ENCODE results near the gene FGF8. TPM values are rescaled to one million over a fixed set of nuclear protein-coding genes. Genes with fewer than 3 reads are reported as not detected.

FGF8 gene
- total and polyA plus RNA-seq, 9 of the 15 experiments (the other 6 are each of a cell fraction or from before 2014, with no cell fraction given) = 0.13 to 0.82 (median 0.37) TPM; not detected in 5

- TF ChIP-seq MBD1 (CRISPR knock-in tag; IDR thresholded peaks at IDR 0.05) = no peak
- no peak for TF ChIP-seq E2F3 (CRISPR knock-in tag; IDR thresholded peaks at IDR 0.05)
- no peak for TF ChIP-seq NR4A1 (CRISPR knock-in tag; IDR thresholded peaks at IDR 0.05)
- TF ChIP-seq NR4A1 (tag; IDR thresholded peaks at IDR 0.05) = no peak
- no peak for TF ChIP-seq MYBL2 (IDR thresholded peaks at IDR 0.05; ENCODE audit: low read depth)
- TF ChIP-seq MYBL2 (CRISPR knock-in tag; IDR thresholded peaks at IDR 0.05; ENCODE audit: borderline replicate concordance) = no peak
- no peak for TF ChIP-seq EWSR1 (IDR thresholded peaks at IDR 0.05; ENCODE audit: borderline replicate concordance, low read depth, partially characterized antibody)
- TF ChIP-seq RBM39 (optimal IDR thresholded peaks at IDR 0.05; ENCODE audit: low read depth, low read length) = no peak
- no peak for TF ChIP-seq ZC3H8 (IDR thresholded peaks at IDR 0.05)
- TF ChIP-seq, protein P1, sequence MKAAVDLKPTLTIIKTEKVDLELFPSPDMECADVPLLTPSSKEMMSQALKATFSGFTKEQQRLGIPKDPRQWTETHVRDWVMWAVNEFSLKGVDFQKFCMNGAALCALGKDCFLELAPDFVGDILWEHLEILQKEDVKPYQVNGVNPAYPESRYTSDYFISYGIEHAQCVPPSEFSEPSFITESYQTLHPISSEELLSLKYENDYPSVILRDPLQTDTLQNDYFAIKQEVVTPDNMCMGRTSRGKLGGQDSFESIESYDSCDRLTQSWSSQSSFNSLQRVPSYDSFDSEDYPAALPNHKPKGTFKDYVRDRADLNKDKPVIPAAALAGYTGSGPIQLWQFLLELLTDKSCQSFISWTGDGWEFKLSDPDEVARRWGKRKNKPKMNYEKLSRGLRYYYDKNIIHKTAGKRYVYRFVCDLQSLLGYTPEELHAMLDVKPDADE (conservative IDR thresholded peaks at IDR 0.05; ENCODE audit: control insufficient read depth, low read depth, low read length) = no peak
- no peak for TF ChIP-seq BRF1 (IDR thresholded peaks at IDR 0.05; ENCODE audit: borderline replicate concordance, extremely low read depth, insufficient read length)
- peak; percentile 97 to 100 for TF ChIP-seq FOXK2 (conservative IDR thresholded peaks at IDR 0.05 in 1 of 2, IDR thresholded peaks at IDR 0.05 in 1 of 2; ENCODE audit: low read depth in 2 of 2)
- no peak for TF ChIP-seq KDM2B (CRISPR knock-in tag; IDR thresholded peaks at IDR 0.05)
- TF ChIP-seq NR3C1 (CRISPR knock-in tag; IDR thresholded peaks at IDR 0.05) = no peak
- TF ChIP-seq DLX4 (CRISPR knock-in tag; IDR thresholded peaks at IDR 0.05) = no peak
- TF ChIP-seq EHMT2 (IDR thresholded peaks at IDR 0.05) = no peak
- TF ChIP-seq SLC30A9 (CRISPR knock-in tag; IDR thresholded peaks at IDR 0.05) = no peak
- TF ChIP-seq ZNF165 (CRISPR knock-in tag; IDR thresholded peaks at IDR 0.05; ENCODE audit: borderline replicate concordance) = no peak
- no peak for TF ChIP-seq NCOA2 (IDR thresholded peaks at IDR 0.05; ENCODE audit: partially characterized antibody in 2 of 2)
- no peak for TF ChIP-seq HNRNPH1 (optimal IDR thresholded peaks at IDR 0.05; ENCODE audit: low read depth, low read length)
- no peak for TF ChIP-seq ZNF561 (CRISPR knock-in tag; conservative IDR thresholded peaks at IDR 0.05)
- TF ChIP-seq, protein P2, sequence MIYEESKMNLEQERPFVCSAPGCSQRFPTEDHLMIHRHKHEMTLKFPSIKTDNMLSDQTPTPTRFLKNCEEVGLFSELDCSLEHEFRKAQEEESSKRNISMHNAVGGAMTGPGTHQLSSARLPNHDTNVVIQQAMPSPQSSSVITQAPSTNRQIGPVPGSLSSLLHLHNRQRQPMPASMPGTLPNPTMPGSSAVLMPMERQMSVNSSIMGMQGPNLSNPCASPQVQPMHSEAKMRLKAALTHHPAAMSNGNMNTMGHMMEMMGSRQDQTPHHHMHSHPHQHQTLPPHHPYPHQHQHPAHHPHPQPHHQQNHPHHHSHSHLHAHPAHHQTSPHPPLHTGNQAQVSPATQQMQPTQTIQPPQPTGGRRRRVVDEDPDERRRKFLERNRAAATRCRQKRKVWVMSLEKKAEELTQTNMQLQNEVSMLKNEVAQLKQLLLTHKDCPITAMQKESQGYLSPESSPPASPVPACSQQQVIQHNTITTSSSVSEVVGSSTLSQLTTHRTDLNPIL (CRISPR knock-in tag; IDR thresholded peaks at IDR 0.05) = no peak
- no peak for TF ChIP-seq HDAC6 (IDR thresholded peaks at IDR 0.05; ENCODE audit: low read depth, low read length)
- TF ChIP-seq HNRNPUL1 (IDR thresholded peaks at IDR 0.05; ENCODE audit: low read length) = no peak
Measured at GRCh38 chr10:101818119-101818871, 42.4 kb upstream of the FGF8 start, which contains the start of gene OGA (continued).

Data from K562 (cell line).